Iris pigment epithelial cell (primary cell): Measurements from ENCODE around the gene METTL24.

Experiments used
- DNase-seq: peaks from one replicate; pipeline ENCODE4 v3.0.0-alpha.2; 2011; ENCODE audit warnings: low read depth

Gene METTL24

GRCh38 chr6:110195639-110196038, 162.5 kb downstream of the METTL24 start:
- DNase-seq, result no peak
